A549 (cell line): Measurements from ENCODE around the gene PSG11. TPM values are rescaled to one million over a fixed set of nuclear protein-coding genes. Genes with fewer than 3 reads are reported as not detected.
"Not testable (repeated sequence)": the region's sequence is repeated elsewhere in the genome, so short reads cannot be mapped to it uniquely, and the experiment has no call there.

ENCODE experiments used
- ATAC-seq, 2 experiments: fragments of 200-7000 bp in 1 of 2; fragments of >200 bp in 1 of 2; cut with Nextera tagmentation in 1 of 2; cut with Tn5 transposase in 1 of 2; 3 replicates each; pipeline versions ENCODE4 v1.8.0 to v1.9.1; 2018 to 2020; ENCODE audit warnings: mild to moderate bottlenecking in 1 of 2, moderate library complexity in 1 of 2
- CTCF ChIA-PET: fragments of 300-600 bp; sonication (Branson Sonifier 250); formaldehyde crosslinking; extraction: SDS; loops from one replicate; lab custom pipeline; 2021; ENCODE audit warnings: antibody characterized with exemption, inconsistent platforms; lab: Yijun Ruan, JAX
- POLR2A ChIA-PET: fragments of 350-600 bp; formaldehyde crosslinking; extraction: SDS; loops from one replicate; lab custom pipeline; 2021; ENCODE audit warnings: antibody characterized with exemption, inconsistent platforms; lab: Yijun Ruan, JAX
- DNase-seq, 2 experiments: peaks; one replicate each; pipeline versions ENCODE4 v3.0.0 to v3.0.0-alpha.2; 2011 to 2016; ENCODE audit warnings: low read depth in 1 of 2, low spot score in 1 of 2
- FAIRE-seq: peaks from 2 replicates; lab custom pipeline; 2011; peaks lifted over from hg19 to GRCh38; lab: Jason Lieb, UNC
- H3K27ac ChIP-seq, 2 experiments: fragments of >200 bp; sonication (Bioruptor Twin); formaldehyde crosslinking; 3 replicates each; pipeline ENCODE4 v1.5.1; 2016 to 2017
- H3K4me1 ChIP-seq: fragments of >200 bp; sonication (Bioruptor Twin); formaldehyde crosslinking; 3 replicates; pipeline ENCODE4 v1.6.1; 2016
- H3K4me2 ChIP-seq: fragments of >200 bp; sonication (Bioruptor Twin); formaldehyde crosslinking; 3 replicates; pipeline ENCODE4 v1.6.1; 2016
- H3K4me3 ChIP-seq: fragments of >200 bp; sonication (Bioruptor Twin); formaldehyde crosslinking; 3 replicates; pipeline ENCODE4 v1.5.1; 2016
- H3K9me3 ChIP-seq: fragments of >200 bp; sonication (Bioruptor Twin); formaldehyde crosslinking; 3 replicates; pipeline ENCODE4 v1.6.1; 2016
- EHF ChIP-seq: fragments of 250-450 bp; sonication (Bioruptor Pico); IDR thresholded peaks from 2 replicates; pipeline ENCODE4 v1.5.0; 2020; ENCODE audit warnings: mild to moderate bottlenecking
- EHMT2 ChIP-seq: fragments of 200-600 bp; sonication (generic); IDR thresholded peaks from 2 replicates; pipeline ENCODE4 v1.6.1; 2016; ENCODE audit warnings: antibody characterized with exemption, low read depth, mild to moderate bottlenecking, moderate library complexity
- GATA3 ChIP-seq: IDR thresholded peaks from 2 replicates; pipeline ENCODE4 v1.6.1; 2012; ENCODE audit warnings: borderline replicate concordance
- JUN ChIP-seq, 2 experiments: fragments of >200 bp; sonication (Bioruptor Twin); formaldehyde crosslinking; IDR thresholded peaks; 2 replicates in 1 of 2; 3 replicates in 1 of 2; pipeline ENCODE4 v1.6.1; 2016 to 2017
- KDM5A ChIP-seq: fragments of 200-600 bp; sonication (generic); IDR thresholded peaks from 2 replicates; pipeline ENCODE4 v1.6.1; 2016; ENCODE audit warnings: antibody characterized with exemption, mild to moderate bottlenecking
- MYC ChIP-seq: IDR thresholded peaks from 2 replicates; pipeline ENCODE4 v1.6.1; 2012; ENCODE audit warnings: mild to moderate bottlenecking, inconsistent platforms, low read length, improper control_type of control experiment, borderline replicate concordance
- PBX3 ChIP-seq: IDR thresholded peaks from 2 replicates; pipeline ENCODE4 v1.6.1; 2012
- RAD21 ChIP-seq, 2 experiments: fragments of >200 bp in 1 of 2; sonication (Bioruptor Twin) in 1 of 2; formaldehyde crosslinking in 1 of 2; IDR thresholded peaks in 1 of 2; conservative IDR thresholded peaks in 1 of 2; 2 replicates in 1 of 2; 3 replicates in 1 of 2; pipeline ENCODE4 v1.6.1; 2012 to 2018; ENCODE audit warnings: inconsistent platforms in 1 of 2
- RFX5 ChIP-seq: fragments of 450-650 bp; IDR thresholded peaks from 2 replicates; pipeline ENCODE4 v1.7.1; 2014; ENCODE audit warnings: antibody characterized with exemption, mild to moderate bottlenecking, moderate library complexity
- SMC3 ChIP-seq: fragments of >200 bp; sonication (Bioruptor Twin); formaldehyde crosslinking; IDR thresholded peaks from 3 replicates; pipeline ENCODE4 v1.6.1; 2018; ENCODE audit warnings: inconsistent platforms
- TP53 ChIP-seq: fragments of 250-450 bp; sonication (Bioruptor Pico); IDR thresholded peaks from 2 replicates; pipeline ENCODE4 v1.5.0; 2021; ENCODE audit warnings: mild to moderate bottlenecking, moderate library complexity
- ZC3H11A ChIP-seq: fragments of 450-650 bp; IDR thresholded peaks from 2 replicates; pipeline ENCODE4 v1.6.1; 2014; ENCODE audit warnings: antibody characterized with exemption, mild to moderate bottlenecking
- ZNF302 ChIP-seq: fragments of 250-450 bp; sonication (Bioruptor Pico); IDR thresholded peaks from 2 replicates; pipeline ENCODE4 v1.9.0; 2021; ENCODE audit warnings: inconsistent platforms, mild to moderate bottlenecking, moderate library complexity
- WGBS: methylation state at CpG from one replicate; pipeline ENCODE4 v1.1.6; 2017; ENCODE audit errors: missing lambda C conversion rate; 5-methylcytosine and 5-hydroxymethylcytosine counted together
- polyA plus RNA-seq, 4 experiments: library from polyadenylated mRNA; depleted of rRNA in 3 of 4; stranded (reverse); fragments of >200 nt; fragmentation: RNase III in 1 of 4; extraction: RNeasy Plus Mini Kit Qiagen cat#74134 plus additional on column Dnase treatment in 1 of 4; gene quantifications; 2 replicates in 3 of 4; 3 replicates in 1 of 4; pipeline ENCODE4 v1.2.3, GENCODE V29; 2011 to 2017
- TF ChIP-seq, protein P1 (sequence below): fragments of >200 bp; sonication (Bioruptor Twin); formaldehyde crosslinking; IDR thresholded peaks from 3 replicates; pipeline ENCODE4 v1.5.1; 2016
- TF ChIP-seq, protein P2 (sequence below): fragments of >200 bp; sonication (Bioruptor Twin); formaldehyde crosslinking; IDR thresholded peaks from 3 replicates; pipeline ENCODE4 v1.6.1; 2016
- TF ChIP-seq, protein P3 (sequence below): IDR thresholded peaks from 2 replicates; pipeline ENCODE4 v1.6.1; 2012

Gene PSG11
- polyA plus RNA-seq, 2 of the 4 experiments (the other 2 are of a cell fraction): not detected

DNA sequence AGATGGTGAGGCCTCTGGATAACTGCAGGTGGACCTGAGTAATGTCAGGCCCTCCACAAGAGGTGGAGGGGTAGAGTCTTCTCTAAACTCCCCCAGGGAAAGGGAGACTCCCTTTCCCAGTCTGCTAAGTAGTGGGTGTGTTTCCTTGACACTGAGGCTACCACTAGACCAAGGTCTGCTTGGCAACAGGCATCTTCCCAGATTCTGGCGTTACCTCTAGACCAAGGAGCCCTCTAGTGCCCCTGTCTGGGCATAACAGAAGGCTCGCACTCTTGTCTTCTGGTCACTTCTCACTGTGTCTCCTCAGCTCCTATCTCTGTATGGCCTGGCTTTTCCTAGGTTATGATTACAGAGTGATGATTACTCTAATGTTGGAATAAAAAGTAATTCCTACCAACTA is 5.4 kb upstream of the PSG11 start:
- H3K4me2 ChIP-seq, H3K9me3 ChIP-seq, ATAC-seq, FAIRE-seq, H3K27ac ChIP-seq, H3K4me1 ChIP-seq, POLR2A ChIA-PET: not testable (repeated sequence)
- CTCF ChIA-PET: interaction anchor here (0.7 to 1.0 kb wide), 5 partner anchors 10 to 242 kb away, joined by 3 read pairs; no protein-coding TSS in a partner anchor
- peak in 1 of 2 experiments; percentile 55 for DNase-seq
- TF ChIP-seq RAD21 (conservative IDR thresholded peaks at IDR 0.05 in 1 of 2, IDR thresholded peaks at IDR 0.05 in 1 of 2): peak; percentile 37 to 68; a peak in 4 of 5 replicates
- TF ChIP-seq, protein P1, sequence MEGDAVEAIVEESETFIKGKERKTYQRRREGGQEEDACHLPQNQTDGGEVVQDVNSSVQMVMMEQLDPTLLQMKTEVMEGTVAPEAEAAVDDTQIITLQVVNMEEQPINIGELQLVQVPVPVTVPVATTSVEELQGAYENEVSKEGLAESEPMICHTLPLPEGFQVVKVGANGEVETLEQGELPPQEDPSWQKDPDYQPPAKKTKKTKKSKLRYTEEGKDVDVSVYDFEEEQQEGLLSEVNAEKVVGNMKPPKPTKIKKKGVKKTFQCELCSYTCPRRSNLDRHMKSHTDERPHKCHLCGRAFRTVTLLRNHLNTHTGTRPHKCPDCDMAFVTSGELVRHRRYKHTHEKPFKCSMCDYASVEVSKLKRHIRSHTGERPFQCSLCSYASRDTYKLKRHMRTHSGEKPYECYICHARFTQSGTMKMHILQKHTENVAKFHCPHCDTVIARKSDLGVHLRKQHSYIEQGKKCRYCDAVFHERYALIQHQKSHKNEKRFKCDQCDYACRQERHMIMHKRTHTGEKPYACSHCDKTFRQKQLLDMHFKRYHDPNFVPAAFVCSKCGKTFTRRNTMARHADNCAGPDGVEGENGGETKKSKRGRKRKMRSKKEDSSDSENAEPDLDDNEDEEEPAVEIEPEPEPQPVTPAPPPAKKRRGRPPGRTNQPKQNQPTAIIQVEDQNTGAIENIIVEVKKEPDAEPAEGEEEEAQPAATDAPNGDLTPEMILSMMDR: peak; percentile 34; the same call in 1 of the 3 replicates
- TF ChIP-seq SMC3: peak; percentile 37; the same call in 1 of the 3 replicates
- TF ChIP-seq, all 56 proteins: peak for 3; not testable (repeated sequence) for 53
- not testable (repeated sequence) for H3K4me3 ChIP-seq
- WGBS: 58% methylated on average over 2 of the region's 2 CpGs

- POLR2A ChIA-PET: no interaction called here
- WGBS: 95% methylated on average over 4 of the region's 4 CpGs
- FAIRE-seq (no peak), DNase-seq (no peak), ATAC-seq (no peak)
- H3K4me2 ChIP-seq: no peak overlapping the region
- CTCF ChIA-PET: interaction anchor here (1.3 kb wide), 1 partner anchor 208 kb away, joined by 3 read pairs; no protein-coding TSS in a partner anchor
- no peaks in the 10 kb centered on the region for H3K4me1 ChIP-seq
- H3K9me3 ChIP-seq: 0 out of 3 replicates have a peak, but pooled peaks cover 2% of the 10 kb centered on the region
- TF ChIP-seq, protein P2, sequence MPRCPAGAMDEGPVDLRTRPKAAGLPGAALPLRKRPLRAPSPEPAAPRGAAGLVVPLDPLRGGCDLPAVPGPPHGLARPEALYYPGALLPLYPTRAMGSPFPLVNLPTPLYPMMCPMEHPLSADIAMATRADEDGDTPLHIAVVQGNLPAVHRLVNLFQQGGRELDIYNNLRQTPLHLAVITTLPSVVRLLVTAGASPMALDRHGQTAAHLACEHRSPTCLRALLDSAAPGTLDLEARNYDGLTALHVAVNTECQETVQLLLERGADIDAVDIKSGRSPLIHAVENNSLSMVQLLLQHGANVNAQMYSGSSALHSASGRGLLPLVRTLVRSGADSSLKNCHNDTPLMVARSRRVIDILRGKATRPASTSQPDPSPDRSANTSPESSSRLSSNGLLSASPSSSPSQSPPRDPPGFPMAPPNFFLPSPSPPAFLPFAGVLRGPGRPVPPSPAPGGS: no peak
- TF ChIP-seq PBX3 (no peak), KDM5A (no peak), ZC3H11A (no peak), RFX5 (no peak), EHF (CRISPR knock-in tag) (no peak), GATA3 (no peak), MYC (no peak), ZNF302 (CRISPR knock-in tag) (no peak), JUN (IDR thresholded peaks at IDR 0.05) (no peak), SMC3 (no peak), TP53 (CRISPR knock-in tag) (no peak), EHMT2 (no peak)
- TF ChIP-seq, protein P3, sequence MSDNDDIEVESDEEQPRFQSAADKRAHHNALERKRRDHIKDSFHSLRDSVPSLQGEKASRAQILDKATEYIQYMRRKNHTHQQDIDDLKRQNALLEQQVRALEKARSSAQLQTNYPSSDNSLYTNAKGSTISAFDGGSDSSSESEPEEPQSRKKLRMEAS: no peak
- H3K27ac ChIP-seq: no peak overlapping the region
- no peak overlapping the region for H3K4me3 ChIP-seq
These were observed 2.6 kb upstream of the PSG11 start for GRCh38 chr19:43028866-43029265.

- ATAC-seq, FAIRE-seq, H3K4me1 ChIP-seq, H3K27ac ChIP-seq, H3K4me2 ChIP-seq, POLR2A ChIA-PET, H3K9me3 ChIP-seq, H3K4me3 ChIP-seq: not testable (repeated sequence)
- DNase-seq: peak in 1 of 2 experiments; percentile 10
- CTCF ChIA-PET: interaction anchor here (1.3 to 1.4 kb wide), 2 partner anchors 162 to 207 kb away, joined by 3 read pairs; no protein-coding TSS in a partner anchor
- TF ChIP-seq SMC3 (peak; percentile 22; the same call in 1 of the 3 replicates), RAD21 (conservative IDR thresholded peaks at IDR 0.05 in 1 of 2, IDR thresholded peaks at IDR 0.05 in 1 of 2) (peak in 1 of 2 experiments; percentile 46; a peak in 2 of 5 replicates)
- TF ChIP-seq, protein P1: 0 out of 3 replicates have a peak, but pooled peaks have one; percentile 17
- WGBS: 67% methylated on average over 10 of the region's 10 CpGs
These were observed 1.7 kb upstream of the PSG11 start for GRCh38 chr19:43027985-43028384.

DNA sequence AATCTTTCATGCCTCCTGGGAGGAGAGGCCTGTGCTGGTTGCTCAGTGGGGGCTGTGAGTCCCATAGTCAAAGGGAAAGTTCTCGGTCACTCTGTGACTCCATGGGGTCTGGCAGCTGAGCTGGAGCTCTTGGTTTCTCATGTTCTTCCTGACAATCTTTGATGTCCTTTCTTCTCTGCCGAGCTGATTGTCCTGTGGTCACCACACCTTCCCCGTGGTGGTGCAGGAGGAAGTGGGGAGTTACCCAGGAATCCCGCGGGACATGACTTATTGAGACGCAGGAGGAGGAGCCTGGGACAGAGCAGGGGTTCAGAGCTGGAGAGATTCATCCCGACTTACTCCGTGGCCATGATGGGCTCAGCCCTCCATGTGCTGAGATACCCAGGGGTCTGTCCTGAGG is 792 bp upstream of the PSG11 start:
- POLR2A ChIA-PET, DNase-seq: not testable (repeated sequence)
- CTCF ChIA-PET: interaction anchor here (1.4 kb wide), 1 partner anchor 161 kb away, joined by 3 read pairs; no protein-coding TSS in a partner anchor

More for the DNA sequence above, 792 bp upstream of the PSG11 start:
- WGBS: 86% methylated on average over 8 of the region's 8 CpGs
- not testable (repeated sequence) for ATAC-seq, H3K4me1 ChIP-seq, H3K9me3 ChIP-seq, H3K4me2 ChIP-seq, FAIRE-seq, H3K4me3 ChIP-seq, H3K27ac ChIP-seq
